Body of pancreas (tissue), 4 donors: Measurements from ENCODE around the gene LGI1.

Experiments
- CTCF ChIP-seq, 7 experiments: fragments of 450-650 bp in 4 of 7; fragments of 200-600 bp in 3 of 7; sonication (generic) in 3 of 7; IDR thresholded peaks; one replicate each; pipeline ENCODE4 v1.5.1; 2016 to 2019; ENCODE audit warnings: antibody characterized with exemption in 7 of 7
- POLR2A ChIP-seq, 3 donors: fragments of 450-650 bp; IDR thresholded peaks; one replicate each; pipeline ENCODE4 v1.6.1; 2016; ENCODE audit warnings: antibody characterized with exemption in 3 of 3, mild to moderate bottlenecking in 2 of 3

- TF ChIP-seq CTCF (IDR thresholded peaks at IDR 0.05) (no peak), POLR2A (IDR thresholded peaks at IDR 0.05) (no peak)
Measured at GRCh38 chr10:93716766-93717165, 41.0 kb upstream of the LGI1 start.
